ENCODE measurements around the gene PRPF40B.

GRCh38 chr12:49587174-49587908 lies 36.0 kb upstream of the PRPF40B start:
- no peak for TF ChIP-seq CTCF (IDR thresholded peaks at IDR 0.05)
- no peak for TF ChIP-seq POLR2A (IDR thresholded peaks at IDR 0.05)

All from right lobe of liver (tissue), 4 donors.